Activated B cell treated with CpG ODN at 0.5 μM for 24 hours (primary cell): ENCODE data around the gene RNF123. TPM values are rescaled to one million over a fixed set of nuclear protein-coding genes. Genes with fewer than 3 reads are reported as not detected.

Experiments used
- ATAC-seq: fragments of 200-7000 bp; cut with Tn5 transposase; one replicate; pipeline ENCODE4 v1.10.0; 2021; ENCODE audit warnings: low read depth, mild to moderate bottlenecking, moderate library complexity
- CTCF ChIA-PET: fragments of 350-600 bp; sonication (Branson Sonifier 250); formaldehyde crosslinking; loops from one replicate; lab custom pipeline; 2021; ENCODE audit warnings: antibody characterized with exemption; lab: Charles Lee
- POLR2A ChIA-PET: fragments of 350-600 bp; sonication (Branson Sonifier 250); formaldehyde crosslinking; loops from one replicate; lab custom pipeline; 2021; ENCODE audit warnings: antibody characterized with exemption; lab: Charles Lee
- DNase-seq: peaks from one replicate; pipeline ENCODE4 v3.0.0; 2022
- H3K27ac Mint-ChIP-seq: one replicate; pipeline ENCODE4 v1.8.0; 2020; ENCODE audit warnings: mixed read lengths
- H3K27me3 Mint-ChIP-seq: one replicate; pipeline ENCODE4 v1.8.0; 2021; ENCODE audit warnings: mixed read lengths
- H3K36me3 Mint-ChIP-seq: one replicate; pipeline ENCODE4 v1.8.0; 2021; ENCODE audit warnings: low read depth, mixed read lengths
- H3K4me1 Mint-ChIP-seq: one replicate; pipeline ENCODE4 v1.8.0; 2021; ENCODE audit warnings: mixed read lengths
- H3K4me3 Mint-ChIP-seq: one replicate; pipeline ENCODE4 v1.8.0; 2020; ENCODE audit warnings: mild to moderate bottlenecking, mixed read lengths
- H3K9me3 Mint-ChIP-seq: one replicate; pipeline ENCODE4 v1.8.0; 2020; ENCODE audit warnings: mixed read lengths
- CTCF ChIP-seq: fragments of 200-600 bp; IDR thresholded peaks from one replicate; pipeline ENCODE4 v1.8.0; 2022; ENCODE audit warnings: antibody characterized with exemption, mild to moderate bottlenecking
- intact Hi-C: fragments of 100-400 bp; cut with micrococcal nuclease; formaldehyde crosslinking; loops from one replicate; pipeline ENCODE4 v1.15.1; 2024
- total RNA-seq: library from RNA; stranded (reverse); gene quantifications from 2 replicates; pipeline ENCODE4 v1.2.3, GENCODE V29; 2022

The RNF123 gene
- total RNA-seq, 1 donor from 2014 or later, result 51.4 TPM

DNA sequence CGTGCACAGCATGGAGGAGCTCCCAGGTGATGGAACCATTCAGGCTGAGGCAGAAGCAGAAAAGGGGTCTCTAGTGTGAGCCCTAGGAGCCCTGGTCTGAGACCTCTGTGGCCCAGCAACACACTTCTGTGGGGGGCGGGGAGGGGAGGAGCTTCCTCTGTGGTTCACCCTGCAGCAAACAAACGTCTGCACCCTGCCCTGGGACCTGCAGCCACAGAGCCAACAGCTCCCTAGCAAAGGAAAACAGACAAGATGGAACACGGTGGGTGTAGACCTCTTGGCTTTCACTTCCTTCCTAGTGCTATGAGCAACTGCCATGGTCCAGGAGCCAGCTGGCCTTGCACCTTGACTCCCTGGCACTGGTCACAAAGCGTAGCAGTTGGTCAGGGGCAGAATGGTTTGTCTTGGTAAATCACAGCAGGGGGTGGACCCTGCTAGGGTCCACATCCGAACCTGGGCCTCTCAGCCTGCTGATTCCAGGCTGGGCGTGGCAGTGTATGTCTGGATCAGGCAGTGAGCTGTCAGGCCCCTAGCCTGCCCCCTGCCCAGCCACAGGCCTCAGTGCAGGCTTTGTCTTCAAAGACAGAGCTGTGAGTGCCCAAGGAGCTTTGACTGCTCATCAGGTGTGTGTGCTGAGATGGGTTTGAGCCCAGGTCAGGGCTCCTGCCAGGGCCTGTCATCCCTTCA, 23.4 kb downstream of the RNF123 start:
- peaks cover under 1% of the 10 kb centered on the region for H3K4me1 Mint-ChIP-seq
- H3K9me3 Mint-ChIP-seq, result no peaks in the 10 kb centered on the region
- peaks cover 15% of the 10 kb centered on the region for H3K36me3 Mint-ChIP-seq
- H3K27me3 Mint-ChIP-seq, result no peaks in the 10 kb centered on the region
- no peak overlapping the region for H3K27ac Mint-ChIP-seq
- ATAC-seq, result no peak
- ChIA-PET CTCF (interaction anchor here (1.0 kb wide), 1 partner anchor 9 kb away, joined by 3 read pairs; no protein-coding TSS in a partner anchor), POLR2A (interaction anchor here (0.5 kb wide), 2 partner anchors 26 to 1927 kb away, joined by 4 read pairs; no protein-coding TSS in a partner anchor)
- no peak overlapping the region for H3K4me3 Mint-ChIP-seq
- no peak for DNase-seq
- no peak for TF ChIP-seq CTCF
- intact Hi-C loops, result no loop called here

GRCh38 chr3:49713336-49714105, 24.2 kb downstream of the RNF123 start:
- no peak for ATAC-seq
- Mint-ChIP-seq H3K27ac (no peak overlapping the region), H3K4me1 (peaks cover 1% of the 10 kb centered on the region), H3K4me3 (no peak overlapping the region), H3K27me3 (no peaks in the 10 kb centered on the region), H3K9me3 (no peaks in the 10 kb centered on the region), H3K36me3 (peaks cover 10% of the 10 kb centered on the region)
- CTCF ChIA-PET, result interaction anchor here (1.0 kb wide), 1 partner anchor 10 kb away, joined by 3 read pairs; no protein-coding TSS in a partner anchor
- POLR2A ChIA-PET, result interaction anchor here (0.5 kb wide), 1 partner anchor 1928 kb away, joined by 4 read pairs; no protein-coding TSS in a partner anchor
- intact Hi-C loops, result no loop called here
- DNase-seq, result no peak
- TF ChIP-seq CTCF, result no peak

- DNase-seq, result no peak
- H3K4me1 Mint-ChIP-seq, result peaks cover 11% of the 10 kb centered on the region
- no peak for ATAC-seq
- no peak overlapping the region for H3K4me3 Mint-ChIP-seq
- CTCF ChIA-PET, result no interaction called here
- H3K27ac Mint-ChIP-seq, result no peak overlapping the region
- POLR2A ChIA-PET, result interaction anchor here (0.6 kb wide), 2 partner anchors 28 to 1262 kb away, joined by 3 to 4 read pairs; no protein-coding TSS in a partner anchor
- TF ChIP-seq CTCF, result no peak
- H3K27me3 Mint-ChIP-seq, result no peaks in the 10 kb centered on the region
- intact Hi-C loops, result no loop called here
- H3K36me3 Mint-ChIP-seq, result peaks cover 8% of the 10 kb centered on the region
- H3K9me3 Mint-ChIP-seq, result no peaks in the 10 kb centered on the region
These were observed 25.6 kb downstream of the RNF123 start for GRCh38 chr3:49714728-49715550.

DNA sequence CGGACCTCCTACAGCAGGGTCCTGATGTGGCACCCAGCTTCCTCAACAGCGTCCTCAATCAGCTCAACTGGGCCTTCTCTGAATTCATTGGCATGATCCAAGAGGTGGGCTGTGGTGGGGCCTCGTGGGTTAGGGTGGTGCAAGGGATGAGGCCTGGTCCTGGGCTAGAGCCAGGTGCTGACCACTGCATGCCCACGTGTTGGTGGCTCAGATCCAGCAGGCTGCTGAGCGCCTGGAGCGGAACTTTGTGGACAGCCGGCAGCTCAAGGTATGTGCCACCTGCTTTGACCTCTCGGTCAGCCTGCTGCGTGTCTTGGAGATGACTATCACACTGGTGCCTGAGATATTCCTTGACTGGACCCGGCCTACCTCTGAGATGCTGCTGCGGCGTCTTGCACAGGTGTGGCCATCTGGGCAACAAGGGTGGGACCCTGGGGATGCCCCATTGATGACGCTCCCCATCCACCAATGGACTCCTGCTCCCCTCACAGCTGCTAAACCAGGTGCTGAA, 26.3 kb downstream of the RNF123 start:
- H3K9me3 Mint-ChIP-seq, result no peaks in the 10 kb centered on the region
- no peak overlapping the region for H3K27ac Mint-ChIP-seq
- intact Hi-C loops, result no loop called here
- ChIA-PET CTCF (no interaction called here), POLR2A (interaction anchor here (0.6 kb wide), 2 partner anchors 27 to 1263 kb away, joined by 3 to 4 read pairs; no protein-coding TSS in a partner anchor)
- DNase-seq (no peak), ATAC-seq (no peak)
- peaks cover 11% of the 10 kb centered on the region for H3K4me1 Mint-ChIP-seq
- no peaks in the 10 kb centered on the region for H3K27me3 Mint-ChIP-seq
- no peak for TF ChIP-seq CTCF
- H3K36me3 Mint-ChIP-seq, result peaks cover 10% of the 10 kb centered on the region
- no peak overlapping the region for H3K4me3 Mint-ChIP-seq
